Stimulated activated CD4-positive, alpha-beta T cell treated with anti-CD3 and anti-CD28 coated beads, Interleukin-2, amount 100 ng/mL, for 24 hours (primary cell): ENCODE data around the gene VGLL3.
"Not testable (repeated sequence)": the region's sequence is repeated elsewhere in the genome, so short reads cannot be mapped to it uniquely, and the experiment has no call there.

ENCODE experiments used
- DNase-seq, 2 donors: peaks; one replicate each; pipeline ENCODE4 v3.0.0-alpha.2; 2020

VGLL3 gene, protein sequence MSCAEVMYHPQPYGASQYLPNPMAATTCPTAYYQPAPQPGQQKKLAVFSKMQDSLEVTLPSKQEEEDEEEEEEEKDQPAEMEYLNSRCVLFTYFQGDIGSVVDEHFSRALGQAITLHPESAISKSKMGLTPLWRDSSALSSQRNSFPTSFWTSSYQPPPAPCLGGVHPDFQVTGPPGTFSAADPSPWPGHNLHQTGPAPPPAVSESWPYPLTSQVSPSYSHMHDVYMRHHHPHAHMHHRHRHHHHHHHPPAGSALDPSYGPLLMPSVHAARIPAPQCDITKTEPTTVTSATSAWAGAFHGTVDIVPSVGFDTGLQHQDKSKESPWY

DNA sequence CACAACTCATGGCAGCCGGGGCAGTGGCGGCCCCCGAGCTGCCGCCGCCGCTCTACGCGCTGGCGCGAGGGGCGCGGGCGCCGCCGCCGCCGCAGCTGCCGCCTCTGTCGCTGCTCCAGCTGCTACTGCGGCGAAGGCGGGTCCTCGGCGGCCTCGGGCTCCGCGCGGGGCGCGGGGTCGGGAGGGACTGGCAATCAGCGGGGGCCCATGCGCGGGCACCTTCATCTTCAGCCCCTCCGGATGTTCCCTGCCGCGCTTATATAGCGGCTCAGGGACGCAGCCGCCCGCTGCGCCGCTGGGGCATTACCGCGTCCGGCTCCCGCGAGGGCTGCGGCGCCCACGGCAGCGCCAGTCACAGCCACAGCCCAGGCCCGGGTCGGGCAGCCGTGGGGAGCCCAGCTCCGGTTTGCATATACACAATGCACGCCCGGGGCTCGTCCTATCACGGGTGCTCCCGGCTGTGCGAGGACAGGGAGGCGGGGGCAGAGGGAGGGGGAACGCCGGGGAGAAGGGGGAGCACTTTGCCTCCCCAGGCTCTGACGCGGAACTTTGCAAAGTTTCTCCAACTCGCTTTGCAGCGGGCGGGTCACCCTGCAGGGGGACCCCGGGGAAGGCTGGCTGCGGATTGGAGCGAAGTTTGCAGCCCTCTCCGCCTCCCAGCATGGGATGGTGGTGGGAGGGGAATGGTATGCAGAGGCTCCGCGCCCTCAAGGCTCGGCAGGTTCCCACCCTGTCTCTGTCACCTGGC is at the start of gene VGLL3:
TSS of gene VGLL3 (minus strand) at position 416 of the 748 bp plus-strand sequence. CDS start at position 10, 406 bp downstream.
- DNase-seq: peak in 1 of 2 donors; percentile 9

DNA sequence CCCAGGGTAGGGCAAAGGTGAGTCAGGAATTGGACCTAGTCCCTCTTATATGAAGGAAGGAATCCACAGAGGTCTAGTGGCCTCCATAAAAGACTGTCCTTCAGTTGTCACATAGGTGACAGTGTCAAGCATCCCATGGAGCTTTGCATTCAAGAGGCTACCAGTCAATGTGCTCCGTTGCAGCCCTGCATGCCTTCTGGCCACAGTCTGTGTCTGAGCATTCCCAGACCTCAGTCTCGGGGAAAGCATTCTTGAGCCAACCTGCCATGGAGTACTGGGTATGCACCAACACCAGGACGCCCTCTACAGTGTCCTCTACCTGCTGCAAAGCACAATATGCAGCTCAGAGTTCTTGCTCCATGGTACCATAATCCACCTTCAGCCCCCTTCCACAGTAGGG is 46.7 kb upstream of the VGLL3 start:
- no peak for DNase-seq

DNA sequence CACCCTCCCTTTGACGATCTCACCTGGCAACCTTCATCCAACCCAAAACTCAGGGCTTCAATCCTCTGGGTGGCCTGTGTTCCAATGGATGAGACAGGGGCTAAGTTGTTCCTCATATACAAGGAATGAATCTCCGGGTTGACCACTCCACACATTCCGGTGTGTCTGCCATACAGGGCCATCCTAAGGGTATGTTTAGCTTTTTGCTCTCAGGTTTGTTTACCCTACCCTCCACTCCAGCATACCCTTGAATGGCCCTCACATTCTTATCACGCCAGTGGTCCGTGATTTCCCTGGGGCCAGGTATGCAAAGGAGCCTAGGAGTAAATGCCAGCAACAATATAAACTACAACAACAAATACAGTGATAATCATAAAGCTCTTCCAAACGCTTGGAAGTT is 45.7 kb upstream of the VGLL3 start:
- no peak for DNase-seq

DNA sequence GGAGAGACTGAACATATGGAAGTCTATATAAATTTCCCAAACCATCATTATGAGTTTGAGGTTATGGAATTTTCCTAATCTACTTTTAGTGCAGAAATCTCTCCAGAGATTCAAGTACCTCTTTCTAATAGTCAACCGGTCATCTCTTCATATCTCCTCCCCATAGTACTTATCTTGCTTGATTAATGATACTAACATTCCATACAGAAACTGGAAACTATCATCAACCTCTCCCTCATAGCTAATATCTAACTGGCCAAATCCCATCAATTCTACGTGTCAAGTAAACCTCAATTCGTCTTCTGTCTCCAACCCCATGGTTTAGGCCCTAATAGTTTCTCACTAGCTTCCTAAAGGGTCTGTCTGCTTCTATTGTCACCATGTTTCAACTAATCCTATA is 44.4 kb upstream of the VGLL3 start:
- DNase-seq: no peak

DNA sequence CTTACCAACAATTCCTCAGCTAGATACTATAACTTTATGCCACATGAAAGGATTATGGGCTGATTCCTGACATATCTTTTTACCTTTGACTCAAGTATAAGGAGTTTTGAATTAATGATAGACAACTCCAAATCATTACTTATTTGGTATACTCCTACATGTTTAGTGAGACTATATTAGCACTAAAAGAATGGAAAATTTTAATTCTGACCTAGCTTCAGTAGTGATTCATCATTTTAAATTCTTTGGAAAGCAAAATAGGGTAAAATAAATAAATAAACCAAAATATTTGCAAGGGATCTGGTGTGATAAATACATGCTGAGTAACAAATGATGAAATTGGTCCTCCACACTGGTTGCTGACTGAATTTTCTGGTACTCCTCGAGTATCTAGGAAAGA is 42.3 kb upstream of the VGLL3 start:
- DNase-seq: no peak

DNA sequence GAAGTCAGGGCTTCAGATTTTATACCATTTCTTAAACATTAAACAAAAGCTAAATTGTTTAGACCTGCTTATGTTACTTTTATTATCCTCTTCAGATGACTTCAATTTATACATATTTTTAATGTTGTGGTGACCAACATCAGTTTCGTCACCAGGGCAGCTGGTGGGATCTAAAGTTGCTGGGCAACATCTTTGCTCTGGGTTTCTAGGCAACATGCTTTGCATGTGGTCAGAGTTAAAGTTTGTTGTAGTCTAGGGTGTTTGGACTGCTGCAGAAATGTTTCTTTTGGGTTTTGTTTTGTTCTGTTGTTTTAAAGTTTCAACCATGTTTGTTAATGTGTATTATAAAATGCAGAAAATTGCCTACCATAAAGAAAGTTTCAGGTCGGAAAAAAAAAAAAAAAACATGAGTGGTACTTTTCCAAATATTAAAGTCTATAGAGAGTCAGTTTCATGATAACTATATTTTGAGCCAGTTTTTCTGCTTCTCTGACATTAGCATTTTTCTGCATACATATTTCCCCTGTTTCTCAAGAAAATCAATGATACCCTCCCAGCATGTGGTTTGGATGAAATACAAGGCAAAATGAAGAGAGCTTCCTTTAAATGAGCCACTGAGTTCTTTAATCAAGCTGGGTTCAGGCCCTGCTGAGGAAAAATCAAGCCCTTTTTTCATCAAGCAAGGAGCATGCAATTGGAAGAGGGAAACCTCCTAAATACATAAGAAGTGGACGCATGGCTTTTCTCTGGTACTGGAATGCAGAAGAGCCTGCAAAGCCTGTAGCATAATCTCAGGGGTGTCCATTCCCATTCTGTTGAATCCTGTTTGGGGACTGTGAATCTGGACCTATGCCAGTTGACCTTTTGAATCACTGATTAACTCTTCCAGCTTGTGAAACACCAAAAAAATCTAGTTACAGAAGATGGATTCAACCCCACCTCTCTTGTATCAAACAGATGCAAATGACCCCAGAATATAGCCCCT is 35.0 kb upstream of the VGLL3 start:
- DNase-seq: no peak

DNA sequence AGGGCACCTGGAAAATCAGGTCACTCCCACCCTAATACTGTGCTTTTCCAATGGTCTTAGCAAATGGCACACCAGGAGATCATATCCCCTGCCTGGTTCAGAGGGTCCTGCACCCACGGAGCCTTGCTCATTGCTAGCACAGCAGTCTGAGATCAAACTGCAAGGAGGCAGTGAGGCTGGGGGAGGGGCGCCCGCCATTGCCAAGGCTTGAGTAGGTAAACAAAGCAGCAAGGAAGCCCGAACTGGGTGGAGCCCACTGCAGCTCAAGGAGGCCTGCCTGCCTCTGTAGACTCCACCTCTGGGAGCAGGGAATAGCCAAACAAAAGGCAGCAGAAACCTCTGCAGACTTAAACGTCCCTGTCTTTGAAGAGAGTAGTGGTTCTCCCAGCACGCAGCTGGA is 26.4 kb upstream of the VGLL3 start:
- not testable (repeated sequence) for DNase-seq

DNA sequence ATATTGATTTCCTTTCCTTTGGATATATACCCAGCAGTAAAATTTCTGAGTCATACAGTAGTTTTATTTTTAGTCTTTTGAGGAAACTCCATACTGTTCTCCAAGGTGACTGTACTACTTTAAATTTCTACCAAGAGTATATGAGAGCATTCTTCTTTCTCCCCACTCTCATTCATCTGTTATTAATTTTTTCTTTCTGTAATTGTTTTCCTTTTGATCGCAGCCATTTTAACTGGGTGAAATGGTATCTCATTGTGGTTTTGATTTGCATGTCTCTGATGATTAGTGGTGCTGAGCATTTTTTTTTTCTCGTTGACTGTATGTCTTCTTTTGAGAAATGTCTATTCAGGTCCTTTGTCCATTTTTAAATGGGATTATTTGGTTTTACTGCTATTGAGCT is 18.3 kb upstream of the VGLL3 start:
- DNase-seq: no peak

DNA sequence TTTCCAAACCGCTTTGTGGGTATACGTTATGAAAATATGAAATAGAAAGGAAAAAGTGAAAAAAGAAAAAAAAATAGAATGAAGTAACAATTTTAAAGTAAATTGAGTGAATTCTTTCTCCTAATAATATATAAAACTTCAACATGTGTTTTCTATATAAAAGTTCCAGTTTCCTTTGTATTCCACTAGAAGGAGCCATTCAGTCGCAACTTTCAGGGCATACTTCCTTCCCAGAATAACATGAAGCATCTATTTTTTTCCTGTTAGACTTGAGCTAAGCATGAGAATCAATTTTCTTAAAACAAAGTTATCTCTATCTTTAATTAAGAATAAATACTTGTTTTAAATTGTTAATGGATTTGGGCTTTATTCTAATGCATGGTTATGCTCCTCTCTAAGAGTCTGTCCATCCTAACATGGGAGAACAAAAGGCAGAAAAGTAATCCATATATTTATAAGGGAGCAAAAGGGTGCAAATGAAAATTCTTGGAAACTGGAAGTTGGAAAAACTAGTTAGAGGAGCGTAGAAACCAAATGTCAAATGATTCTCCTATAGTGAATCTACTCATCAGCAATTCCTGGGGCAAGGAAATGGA is 16.0 kb upstream of the VGLL3 start:
- DNase-seq: no peak

DNA sequence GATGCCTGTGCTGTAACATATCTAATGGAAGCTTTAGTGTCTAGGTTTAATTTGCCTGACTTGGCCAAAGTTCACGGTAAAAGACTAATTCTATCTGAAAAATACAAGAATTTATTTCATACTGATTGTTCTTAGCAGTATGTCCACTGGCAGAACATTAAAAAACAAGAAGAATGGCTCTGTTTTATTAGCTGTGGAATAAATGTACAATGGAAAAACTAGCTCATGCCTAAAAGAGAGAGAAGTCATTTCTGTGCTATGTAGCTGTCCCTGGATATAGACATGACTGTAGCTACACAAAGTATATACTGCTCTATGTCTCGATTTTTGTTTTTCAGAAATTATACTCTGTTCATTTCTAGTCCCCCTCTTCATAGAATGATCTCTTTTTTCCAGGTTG is 13.9 kb upstream of the VGLL3 start:
- DNase-seq: no peak

DNA sequence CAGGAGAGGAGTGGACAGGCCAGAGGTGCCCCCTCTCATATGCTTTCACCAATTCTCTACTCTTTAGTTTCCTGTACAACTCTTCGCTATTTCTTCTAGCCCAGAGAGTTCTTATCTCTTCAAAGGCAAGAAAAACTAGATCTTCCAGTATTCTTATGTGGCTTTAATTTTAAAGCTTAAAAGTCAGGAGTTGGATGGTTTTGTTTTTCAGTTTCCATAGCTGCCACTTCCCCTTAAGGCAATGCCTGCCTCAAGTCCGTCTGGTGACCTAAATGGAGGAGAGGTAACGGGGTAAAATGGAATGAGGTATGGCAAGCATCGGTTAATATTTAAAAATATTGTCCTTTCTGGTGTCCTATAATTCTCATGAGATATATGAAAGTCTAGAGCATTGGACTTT is 11.4 kb upstream of the VGLL3 start:
- DNase-seq: no peak

DNA sequence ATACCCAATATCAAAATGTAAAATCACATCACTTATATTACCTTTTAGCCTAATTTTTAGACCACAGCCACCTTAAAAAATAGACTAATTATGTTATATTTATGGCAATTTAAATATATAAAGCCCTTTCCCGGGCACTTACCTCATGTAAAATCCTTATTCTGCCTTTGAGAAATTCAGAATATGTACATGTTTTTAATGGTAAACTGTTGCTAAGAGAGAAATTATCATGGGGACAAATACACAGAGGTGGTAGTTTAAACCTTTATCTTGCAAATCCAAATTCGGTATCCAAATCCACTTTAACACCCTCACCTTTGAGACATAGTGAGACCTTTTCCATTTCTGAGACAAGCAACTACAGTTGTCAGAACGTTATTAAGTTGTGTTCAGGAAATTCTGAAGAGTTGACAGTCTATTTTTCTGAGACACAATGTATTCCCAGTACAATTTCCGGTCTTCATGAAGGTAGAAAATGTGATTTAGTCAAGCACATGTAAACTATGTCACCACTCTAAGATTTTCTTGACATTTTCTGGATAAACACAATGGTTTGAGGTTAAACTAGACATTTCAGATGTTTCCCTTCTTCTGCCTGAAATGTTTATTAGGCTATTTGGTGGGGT is 10.6 kb upstream of the VGLL3 start:
- DNase-seq: no peak

DNA sequence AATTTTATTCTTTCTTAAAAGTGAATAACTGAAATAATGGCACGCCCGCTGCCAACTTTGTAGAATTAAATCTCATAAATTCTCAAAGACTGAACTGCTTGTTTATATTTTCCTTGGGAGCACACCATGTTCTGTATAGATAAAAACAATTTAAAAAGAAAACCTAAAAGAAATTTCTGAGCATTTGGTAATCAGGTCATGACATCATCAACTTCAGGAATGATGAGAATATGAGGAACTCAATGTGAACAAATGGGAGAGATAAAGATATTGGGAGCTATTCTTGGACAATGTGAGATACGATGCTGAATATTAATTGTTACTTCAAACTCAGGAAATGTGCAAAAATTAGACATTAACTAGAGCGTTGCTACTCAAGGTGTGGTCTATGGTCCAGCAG is 10.0 kb upstream of the VGLL3 start:
- no peak for DNase-seq

DNA sequence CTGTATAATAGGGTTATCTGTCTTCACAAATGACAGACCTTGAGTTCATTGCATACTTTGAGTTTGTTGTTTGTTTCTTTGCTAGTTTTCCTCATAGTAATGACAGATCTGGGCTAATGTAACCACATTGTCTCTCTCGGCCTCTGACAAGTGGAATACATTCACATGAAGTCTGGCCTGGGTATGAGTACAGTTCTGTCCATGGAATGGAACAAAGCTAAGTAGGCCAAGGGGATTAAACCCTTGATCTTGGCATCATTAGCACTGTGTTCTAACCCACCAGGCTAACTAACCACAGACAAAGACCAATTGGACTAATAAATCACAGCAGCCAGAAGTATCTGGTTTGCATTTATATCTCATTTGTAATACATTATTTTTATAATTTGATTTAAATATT is 7.6 kb upstream of the VGLL3 start:
- no peak for DNase-seq

DNA sequence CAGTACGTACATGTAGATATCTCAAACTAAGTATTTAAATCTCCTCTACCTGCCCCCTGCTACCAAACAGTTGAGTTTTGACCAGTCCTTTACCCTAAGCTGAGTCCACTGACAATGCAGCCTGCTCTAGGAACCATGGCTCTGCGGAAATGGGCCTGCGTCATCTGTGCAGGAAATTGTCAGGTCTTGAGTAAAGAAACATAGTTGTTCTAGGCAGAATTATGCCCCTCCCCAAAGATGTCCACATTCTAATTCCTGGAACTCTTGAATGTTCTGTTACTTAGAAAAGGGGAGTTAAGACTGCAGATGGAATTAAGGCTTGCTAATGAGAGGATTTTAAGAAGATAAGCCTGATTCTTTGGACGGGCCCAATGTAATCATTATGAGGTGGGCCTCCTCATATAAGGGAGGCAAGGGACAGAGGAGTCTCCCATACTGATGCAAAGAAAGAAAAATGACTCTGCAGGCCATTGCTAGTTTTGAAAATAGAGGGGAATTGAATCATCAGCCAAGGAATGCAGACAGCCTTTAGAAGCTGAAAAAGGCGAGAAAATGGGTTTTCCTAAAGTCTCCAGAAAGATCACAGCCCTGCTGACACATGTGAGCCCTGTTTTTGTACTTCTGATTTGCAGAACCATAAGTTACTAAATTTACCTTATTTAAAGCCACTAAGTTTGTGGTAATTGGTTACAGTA is 5.5 kb upstream of the VGLL3 start:
- DNase-seq: no peak

DNA sequence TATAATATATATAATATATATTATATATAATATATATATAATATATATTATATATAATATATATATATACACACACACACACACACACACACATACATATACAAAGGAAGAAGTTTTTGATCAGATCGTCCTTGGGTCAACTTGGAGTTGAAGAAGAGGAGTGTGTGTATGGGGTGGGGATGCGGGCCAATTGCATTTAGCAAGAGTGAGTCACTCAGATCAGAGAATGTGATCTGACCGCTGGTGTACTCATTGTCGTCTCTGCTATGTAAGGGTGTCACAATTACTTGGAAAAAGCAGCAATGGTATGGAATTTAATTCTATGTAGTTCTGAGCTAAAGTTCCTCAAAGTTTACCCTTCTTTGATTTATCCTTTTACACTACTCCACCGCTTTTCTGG is 4.6 kb upstream of the VGLL3 start:
- DNase-seq: no peak

DNA sequence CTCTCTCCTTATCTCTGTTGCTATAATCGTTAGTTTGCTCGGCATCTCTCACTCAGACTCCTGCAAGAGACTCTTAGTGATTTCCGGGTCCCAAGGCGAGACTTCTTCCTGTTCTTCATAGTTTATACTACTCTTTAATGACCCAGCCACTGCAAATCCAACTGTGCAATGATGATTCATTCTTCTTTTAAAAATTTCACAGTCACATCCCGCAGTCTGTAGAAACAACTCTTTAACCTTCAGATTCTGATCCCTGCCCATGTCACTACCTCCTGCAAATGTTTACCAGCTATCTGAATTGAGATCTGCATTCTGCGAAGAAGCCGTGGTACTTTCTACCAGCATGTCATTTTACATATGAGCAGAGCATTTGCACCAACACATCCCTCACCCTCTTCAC is 2.8 kb upstream of the VGLL3 start:
- DNase-seq: no peak

DNA sequence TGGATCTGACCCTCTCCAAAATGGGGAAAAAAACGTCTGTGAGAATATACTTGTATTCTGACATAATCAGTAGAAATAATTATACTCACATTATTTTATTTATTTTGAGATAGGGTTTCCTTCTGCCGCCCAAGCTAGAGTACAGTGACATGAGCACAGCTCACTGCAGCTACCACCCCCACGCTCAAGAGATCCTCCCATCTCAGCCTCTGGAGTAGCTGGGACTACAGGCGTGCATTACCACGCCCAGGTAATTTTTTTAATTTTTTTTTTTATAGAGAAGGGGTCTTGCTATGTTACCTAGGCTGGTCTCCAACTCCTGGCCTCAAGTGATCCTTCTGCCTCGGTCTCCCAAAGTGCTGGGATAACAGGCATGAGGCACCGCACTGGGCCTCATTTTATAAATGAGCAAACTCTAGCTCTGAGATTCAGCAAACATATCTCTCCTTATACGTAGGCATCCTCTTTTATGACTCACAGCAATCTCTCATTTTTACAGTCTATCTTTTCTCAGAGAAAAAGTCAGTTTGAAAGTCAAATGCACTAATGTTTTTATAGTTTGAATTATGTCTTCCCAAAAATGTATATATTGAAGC is 989 bp upstream of the VGLL3 start:
- no peak for DNase-seq

DNA sequence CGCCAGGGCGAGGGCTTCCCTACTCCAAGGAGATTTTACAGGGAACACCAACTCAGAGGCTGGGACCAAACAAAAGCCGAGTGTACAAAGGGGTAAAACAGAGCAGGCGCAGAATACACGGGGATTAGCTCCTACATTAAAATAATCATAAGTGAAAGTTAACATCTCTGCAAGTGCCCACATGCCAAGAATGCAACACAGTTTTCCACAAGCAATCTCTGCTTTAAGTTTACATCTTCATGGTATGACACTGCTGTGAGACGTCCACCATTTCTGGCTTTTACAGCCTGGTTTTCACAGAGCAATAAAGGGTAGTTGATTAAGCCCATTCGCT is 500 bp upstream of the VGLL3 start:
- no peak for DNase-seq

DNA sequence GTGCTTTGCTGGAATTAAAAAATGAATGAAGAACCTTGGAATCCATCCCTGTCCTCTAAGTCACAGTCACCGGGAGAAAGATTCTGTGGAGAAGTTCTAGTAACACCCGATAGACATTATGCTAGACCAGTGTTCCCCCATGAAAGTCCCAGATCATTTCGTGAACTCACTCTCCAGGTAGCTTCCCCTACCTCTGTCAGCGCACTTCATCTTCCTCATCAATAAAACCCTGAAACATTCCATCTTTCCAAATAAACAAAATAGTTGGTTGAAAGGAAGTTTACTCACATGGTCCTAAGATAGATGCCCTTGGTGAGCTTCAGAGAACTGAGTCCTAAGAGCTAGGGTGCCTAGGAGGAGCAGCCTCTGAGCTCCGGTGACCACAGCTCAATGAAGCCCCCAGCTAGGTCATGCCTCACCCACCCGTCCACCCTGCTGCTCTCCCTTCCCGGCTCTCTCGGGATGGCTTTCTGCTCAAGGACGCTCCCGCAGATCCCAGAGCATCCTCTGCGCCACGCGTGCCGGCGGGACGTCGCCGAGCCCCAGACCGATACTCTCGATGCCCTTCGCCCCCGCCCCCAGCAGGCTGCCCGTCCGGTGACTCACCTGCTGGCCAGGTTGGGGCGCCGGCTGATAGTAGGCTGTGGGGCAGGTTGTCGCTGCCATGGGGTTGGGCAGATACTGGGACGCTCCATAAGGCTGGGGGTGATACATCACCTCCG is 776 bp downstream of the VGLL3 start:
- DNase-seq: peak in 1 of 2 donors; percentile 10

DNA sequence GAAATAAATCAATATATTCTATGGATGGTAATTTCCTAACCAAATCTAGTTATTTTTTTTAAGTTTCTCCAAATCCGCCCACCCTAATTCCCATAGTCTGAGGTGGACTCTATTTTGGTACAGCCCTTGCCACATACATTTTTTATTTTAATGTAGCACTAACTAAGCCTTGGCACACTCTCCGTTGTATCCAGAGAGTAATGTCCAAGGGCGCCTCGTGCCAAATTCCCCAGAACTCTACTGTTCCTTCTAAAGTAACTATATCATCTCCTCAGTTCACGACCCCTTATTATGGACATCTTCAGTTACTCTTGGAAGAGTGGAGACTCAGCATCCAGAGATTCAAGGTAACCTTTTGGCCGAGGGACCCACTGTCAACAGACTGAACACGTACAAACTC is 1.3 kb downstream of the VGLL3 start:
- DNase-seq: no peak
